ENCODE measurements around the gene TRIM64C.
"Not testable (repeated sequence)": the region's sequence is repeated elsewhere in the genome, so short reads cannot be mapped to it uniquely, and the experiment has no call there.

Gene TRIM64C, protein sequence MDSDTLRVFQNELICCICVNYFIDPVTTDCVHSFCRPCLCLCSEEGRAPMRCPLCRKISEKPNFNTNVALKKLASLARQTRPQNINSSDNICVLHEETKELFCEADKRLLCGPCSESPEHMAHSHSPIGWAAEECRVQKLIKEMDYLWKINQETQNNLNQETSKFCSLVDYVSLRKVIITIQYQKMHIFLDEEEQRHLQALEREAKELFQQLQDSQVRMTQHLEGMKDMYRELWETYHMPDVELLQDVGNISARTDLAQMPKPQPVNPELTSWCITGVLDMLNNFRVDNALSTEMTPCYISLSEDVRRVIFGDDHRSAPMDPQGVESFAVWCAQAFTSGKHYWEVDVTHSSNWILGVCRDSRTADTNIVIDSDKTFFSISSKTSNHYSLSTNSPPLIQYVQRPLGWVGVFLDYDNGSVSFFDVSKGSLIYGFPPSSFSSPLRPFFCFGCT

DNA sequence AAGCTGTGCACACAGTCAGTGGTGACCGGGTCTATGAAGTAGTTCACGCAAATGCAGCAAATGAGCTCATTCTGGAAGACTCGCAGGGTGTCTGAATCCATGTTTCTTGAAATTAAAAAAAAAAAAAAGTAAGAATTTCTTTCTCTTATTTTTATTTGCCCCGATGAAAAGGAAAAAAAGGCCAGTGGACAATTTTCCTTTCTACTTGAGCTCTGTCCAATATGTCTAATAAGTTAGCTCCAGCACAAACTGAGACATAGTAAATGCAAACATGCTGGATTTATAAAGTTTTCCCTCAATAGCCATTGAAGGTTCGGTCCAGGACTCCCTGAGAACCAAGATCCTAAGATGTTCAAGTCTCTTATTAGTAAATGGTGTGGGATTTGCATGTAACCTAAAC, at the start of gene TRIM64C:
TSS of gene TRIM64C (minus strand) at position 101 of the 400 bp plus-strand sequence. CDS start at position 101, 0 bp downstream.
- not testable (repeated sequence) for DNase-seq (ENCODE audit: low read depth in 2 of 2)

DNA sequence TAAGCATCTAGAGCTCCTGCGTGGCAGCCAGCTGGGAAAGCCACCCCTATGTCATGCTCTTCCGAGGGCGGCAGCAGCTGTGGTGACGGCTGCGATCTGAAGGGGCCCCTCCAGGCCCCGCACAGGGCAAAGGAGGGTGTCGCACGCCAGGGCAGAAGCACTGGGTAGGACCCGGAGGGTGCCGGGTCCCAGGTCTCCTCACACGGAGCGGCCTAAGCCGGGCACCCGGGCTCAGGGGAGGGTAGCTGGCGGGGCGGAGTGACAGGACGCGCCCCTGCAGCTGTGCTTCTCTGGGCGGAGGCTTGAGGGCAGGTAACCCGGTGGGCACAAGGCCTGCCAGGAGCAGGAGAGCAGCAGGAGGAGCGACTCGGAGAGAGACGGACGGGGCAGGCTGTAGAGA, 43.4 kb upstream of the TRIM64C start:
- DNase-seq (ENCODE audit: low read depth in 2 of 2): not testable (repeated sequence)

DNA sequence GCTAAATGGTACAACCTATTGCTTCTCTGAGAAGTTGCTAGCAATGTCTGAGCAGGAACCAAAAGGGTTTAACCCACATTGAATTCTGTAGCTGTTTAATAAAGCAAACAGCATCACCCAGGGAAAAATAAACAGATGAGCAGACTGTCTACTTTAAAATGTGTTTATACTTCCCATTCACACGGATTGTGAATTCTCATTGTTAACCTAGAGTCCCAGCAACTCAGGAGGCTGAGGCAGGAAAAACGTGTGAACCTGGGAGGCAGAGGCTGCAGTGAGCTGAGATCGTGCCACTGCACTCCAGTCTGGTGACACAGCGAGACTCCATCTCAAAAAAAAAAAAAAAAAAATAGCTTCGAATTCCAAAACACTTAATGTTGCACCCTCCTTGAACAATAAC, 11.0 kb upstream of the TRIM64C start:
- not testable (repeated sequence) for DNase-seq (ENCODE audit: low read depth in 2 of 2)

DNA sequence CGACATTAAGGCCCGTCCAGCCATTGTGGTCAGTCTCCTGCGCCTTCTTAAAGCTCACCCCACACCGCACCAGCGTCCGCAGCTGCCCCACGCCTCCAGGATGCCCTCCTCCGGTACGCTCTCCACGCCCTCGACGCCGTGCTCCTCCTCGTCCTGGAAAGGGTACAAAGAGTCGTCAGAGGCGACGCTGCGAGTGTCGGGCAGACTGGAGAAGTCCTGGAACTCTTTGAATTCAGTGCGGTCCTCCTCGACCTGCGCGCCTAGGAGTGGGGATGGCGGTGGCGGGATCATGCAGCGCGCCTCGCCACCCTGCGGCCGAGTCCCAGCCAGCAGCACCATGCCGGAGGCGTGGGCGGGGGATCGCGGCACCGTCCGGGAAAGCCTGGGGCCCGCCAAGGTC, 9.1 kb downstream of the TRIM64C start:
- DNase-seq (ENCODE audit: low read depth in 2 of 2): not testable (repeated sequence)

DNA sequence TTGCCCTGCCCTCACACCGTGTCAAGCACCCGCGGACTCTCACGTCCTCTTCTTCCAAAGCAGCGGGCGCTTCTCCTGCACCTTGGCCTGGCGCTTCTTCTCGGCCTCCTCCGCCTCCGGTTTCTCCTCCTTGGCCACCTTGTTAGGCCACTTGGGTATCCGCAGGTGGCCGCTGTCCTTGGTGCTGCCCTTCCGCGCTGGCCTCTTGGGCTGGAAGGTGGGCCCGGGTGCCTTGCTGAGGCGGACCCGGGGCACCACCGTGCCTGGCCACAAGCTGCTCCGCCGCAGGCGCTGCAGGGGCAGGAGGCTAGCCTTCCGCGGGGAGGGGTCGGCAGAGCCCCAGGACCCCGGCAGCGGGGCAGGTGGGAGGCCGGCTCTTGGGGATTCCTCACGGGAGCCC, 10.7 kb downstream of the TRIM64C start:
- not testable (repeated sequence) for DNase-seq (ENCODE audit: low read depth in 2 of 2)

DNA sequence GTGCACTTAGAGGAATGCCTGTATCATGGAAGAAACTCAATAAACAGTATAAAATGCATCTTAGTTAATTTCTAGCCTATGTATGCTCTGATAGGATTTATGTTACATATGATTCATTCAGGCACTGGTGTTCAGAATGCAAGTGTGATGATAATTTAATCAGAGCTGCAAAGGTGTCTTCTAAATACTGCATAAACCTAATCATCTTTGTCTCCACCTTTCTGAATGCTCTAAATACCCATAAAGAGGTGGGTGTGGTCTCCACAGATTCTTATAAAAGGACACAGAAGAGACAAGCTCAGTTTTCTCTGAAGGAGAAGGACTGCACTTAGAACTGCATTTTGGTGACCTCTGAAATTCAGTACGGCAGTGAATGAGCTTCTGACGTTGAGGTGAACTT, 30.4 kb downstream of the TRIM64C start, which contains the start of gene TRIM49B:
TSS of gene TRIM49B (plus strand) at position 301 of the 400 bp plus-strand sequence. CDS start 2,777 bp downstream, outside the sequence.
- DNase-seq (ENCODE audit: low read depth in 2 of 2): not testable (repeated sequence)
